Activated naive CD8-positive, alpha-beta T cell (primary cell): Measurements from ENCODE around the gene EZH2.

Experiments
- H3K27ac Mint-ChIP-seq: one replicate; pipeline ENCODE4 v1.8.0; 2021; ENCODE audit warnings: mixed read lengths
- H3K27me3 Mint-ChIP-seq: one replicate; pipeline ENCODE4 v1.8.0; 2021; ENCODE audit warnings: mixed read lengths
- H3K36me3 Mint-ChIP-seq: one replicate; pipeline ENCODE4 v1.8.0; 2021; ENCODE audit warnings: mixed read lengths
- H3K4me1 Mint-ChIP-seq: one replicate; pipeline ENCODE4 v1.8.0; 2021; ENCODE audit warnings: low read depth, mixed read lengths
- H3K4me3 Mint-ChIP-seq: one replicate; pipeline ENCODE4 v1.8.0; 2021; ENCODE audit warnings: mild to moderate bottlenecking, mixed read lengths
- H3K9me3 Mint-ChIP-seq: one replicate; pipeline ENCODE4 v1.8.0; 2021; ENCODE audit warnings: low read depth, mixed read lengths

The EZH2 gene

DNA sequence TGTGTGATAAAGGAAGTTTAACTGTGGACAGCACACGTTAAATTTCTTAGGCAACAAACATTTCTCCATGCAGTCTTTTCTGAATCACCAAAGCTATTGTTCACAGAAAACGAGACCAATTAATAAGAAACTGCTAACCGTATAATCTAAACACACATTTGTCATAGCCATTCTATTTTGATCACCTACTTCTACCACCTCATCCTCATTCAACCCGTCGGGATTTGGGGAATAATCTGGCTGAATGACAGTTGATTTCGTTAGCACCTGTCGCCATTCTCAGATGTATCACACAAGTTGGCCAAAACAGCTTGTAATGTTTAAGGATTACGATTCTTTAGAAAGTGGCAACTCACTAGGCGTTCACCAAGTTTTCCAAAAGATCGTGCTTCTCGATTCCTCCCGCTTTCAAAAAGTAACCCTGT is 1.2 kb downstream of the EZH2 start:
- Mint-ChIP-seq H3K9me3 (no peaks in the 10 kb centered on the region), H3K4me3 (peak overlapping the region; percentile 98), H3K36me3 (no peaks in the 10 kb centered on the region), H3K4me1 (peaks cover 32% of the 10 kb centered on the region), H3K27ac (peak overlapping the region; percentile 97), H3K27me3 (no peaks in the 10 kb centered on the region)

GRCh38 chr7:148882192-148882591 is 1.9 kb downstream of the EZH2 start:
- peak overlapping the region; percentile 97 for H3K27ac Mint-ChIP-seq
- peaks cover 35% of the 10 kb centered on the region for H3K4me1 Mint-ChIP-seq
- H3K4me3 Mint-ChIP-seq, result peak overlapping the region; percentile 98

DNA sequence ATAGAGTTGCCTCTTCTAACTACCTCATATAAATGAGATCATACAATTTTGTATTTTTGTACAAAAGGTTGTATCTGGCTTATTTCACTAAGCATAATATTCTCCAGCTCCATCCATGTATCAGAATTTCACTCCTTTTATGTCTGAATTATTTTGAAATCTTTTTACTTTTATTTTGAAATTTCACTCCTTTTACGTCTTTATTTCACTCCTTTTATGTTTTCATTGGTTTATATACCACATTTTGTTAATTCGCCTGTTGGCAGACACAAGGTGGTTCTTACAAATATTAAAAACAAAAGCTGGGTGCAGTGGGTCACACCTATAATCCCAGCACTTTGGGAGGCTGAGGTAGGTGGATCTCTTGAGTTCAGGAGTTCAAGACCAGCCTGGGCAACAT is 5.8 kb downstream of the EZH2 start:
- H3K9me3 Mint-ChIP-seq, result no peaks in the 10 kb centered on the region
- peaks cover 42% of the 10 kb centered on the region for H3K4me1 Mint-ChIP-seq
- no peaks in the 10 kb centered on the region for H3K36me3 Mint-ChIP-seq
- no peak overlapping the region for H3K4me3 Mint-ChIP-seq
- no peaks in the 10 kb centered on the region for H3K27me3 Mint-ChIP-seq
- no peak overlapping the region for H3K27ac Mint-ChIP-seq

More at GRCh38 chr7:148882192-148882591, 1.9 kb downstream of the EZH2 start:
- Mint-ChIP-seq H3K9me3 (no peaks in the 10 kb centered on the region), H3K27me3 (no peaks in the 10 kb centered on the region), H3K36me3 (no peaks in the 10 kb centered on the region)

DNA sequence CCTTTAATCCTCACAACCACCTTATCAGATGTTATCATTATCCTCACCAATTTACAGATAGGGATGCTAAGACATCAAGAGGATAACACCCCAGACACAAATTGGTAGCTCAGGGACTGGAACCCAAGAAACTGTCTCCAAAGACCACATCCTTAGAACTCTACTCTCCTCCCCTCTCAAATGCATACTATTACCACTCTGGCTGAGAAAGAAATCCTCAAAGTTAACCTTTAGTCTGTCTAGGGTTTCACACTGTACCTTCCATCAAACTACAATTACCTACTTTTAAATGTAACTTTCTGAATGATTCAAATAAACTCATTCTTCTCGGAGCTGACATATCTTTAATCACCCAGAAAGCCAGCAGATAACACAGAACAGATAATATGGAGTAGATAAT is 6.6 kb downstream of the EZH2 start:
- peak overlapping the region; percentile 39 for H3K4me3 Mint-ChIP-seq
- no peaks in the 10 kb centered on the region for H3K9me3 Mint-ChIP-seq
- peak overlapping the region; percentile 59 for H3K27ac Mint-ChIP-seq
- peaks cover 47% of the 10 kb centered on the region for H3K4me1 Mint-ChIP-seq
- H3K36me3 Mint-ChIP-seq, result no peaks in the 10 kb centered on the region
- no peaks in the 10 kb centered on the region for H3K27me3 Mint-ChIP-seq

DNA sequence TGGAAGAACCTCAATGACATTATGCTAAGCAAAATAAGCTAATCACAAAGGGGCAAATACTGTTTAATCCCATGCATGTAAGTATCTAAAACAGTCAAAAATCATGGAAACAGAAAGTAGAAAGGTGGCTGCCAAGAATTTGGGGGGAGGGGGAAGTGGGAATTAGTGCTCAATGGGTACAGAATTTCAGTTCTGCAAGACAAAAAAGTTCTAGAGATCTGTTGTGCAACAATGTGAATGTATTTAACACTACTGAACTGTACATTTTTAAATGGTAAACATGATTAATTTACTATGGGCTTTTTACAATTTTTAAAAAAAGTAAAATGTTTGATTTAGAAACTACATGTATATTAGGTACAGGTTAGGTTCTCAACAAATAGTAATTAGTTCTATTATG is 11.9 kb downstream of the EZH2 start:
- Mint-ChIP-seq H3K36me3 (peaks cover 13% of the 10 kb centered on the region), H3K27me3 (no peaks in the 10 kb centered on the region), H3K9me3 (peaks cover 7% of the 10 kb centered on the region), H3K4me3 (no peak overlapping the region), H3K27ac (no peak overlapping the region), H3K4me1 (peaks cover 41% of the 10 kb centered on the region)

DNA sequence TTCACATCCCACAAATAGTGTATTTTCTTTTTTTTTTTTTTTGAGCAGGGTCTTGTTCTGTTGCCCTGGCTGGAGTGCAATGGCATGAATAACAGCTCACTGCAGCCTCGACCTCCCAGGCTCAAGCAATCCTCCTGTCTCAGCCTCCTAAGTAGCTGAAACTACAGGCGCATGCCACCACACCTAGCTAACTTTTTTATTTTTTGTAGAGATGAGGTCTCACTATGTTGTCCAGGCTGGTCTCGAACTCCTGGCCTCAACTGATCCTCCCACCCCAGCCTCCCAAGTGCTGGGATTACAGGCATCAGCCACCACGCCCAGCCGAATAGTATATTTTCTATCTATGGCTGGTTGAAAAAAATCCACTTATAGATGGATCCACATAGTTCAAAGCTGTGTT is 12.5 kb downstream of the EZH2 start:
- Mint-ChIP-seq H3K9me3 (peaks cover 7% of the 10 kb centered on the region), H3K36me3 (peaks cover 13% of the 10 kb centered on the region), H3K27me3 (no peaks in the 10 kb centered on the region), H3K27ac (no peak overlapping the region), H3K4me1 (peaks cover 41% of the 10 kb centered on the region), H3K4me3 (no peak overlapping the region)

GRCh38 chr7:148871030-148871429 is 13.1 kb downstream of the EZH2 start:
- H3K4me1 Mint-ChIP-seq, result peaks cover 38% of the 10 kb centered on the region

GRCh38 chr7:148868378-148868674 is 15.8 kb downstream of the EZH2 start:
- H3K4me3 Mint-ChIP-seq, result no peak overlapping the region
- peaks cover 7% of the 10 kb centered on the region for H3K9me3 Mint-ChIP-seq
- H3K27ac Mint-ChIP-seq, result no peak overlapping the region
- H3K36me3 Mint-ChIP-seq, result peaks cover 15% of the 10 kb centered on the region
- H3K27me3 Mint-ChIP-seq, result no peaks in the 10 kb centered on the region
- H3K4me1 Mint-ChIP-seq, result peaks cover 50% of the 10 kb centered on the region

More at GRCh38 chr7:148871030-148871429, 13.1 kb downstream of the EZH2 start:
- H3K4me3 Mint-ChIP-seq, result no peak overlapping the region
- peaks cover 7% of the 10 kb centered on the region for H3K9me3 Mint-ChIP-seq
- H3K27me3 Mint-ChIP-seq, result no peaks in the 10 kb centered on the region
- no peak overlapping the region for H3K27ac Mint-ChIP-seq
- peaks cover 13% of the 10 kb centered on the region for H3K36me3 Mint-ChIP-seq

DNA sequence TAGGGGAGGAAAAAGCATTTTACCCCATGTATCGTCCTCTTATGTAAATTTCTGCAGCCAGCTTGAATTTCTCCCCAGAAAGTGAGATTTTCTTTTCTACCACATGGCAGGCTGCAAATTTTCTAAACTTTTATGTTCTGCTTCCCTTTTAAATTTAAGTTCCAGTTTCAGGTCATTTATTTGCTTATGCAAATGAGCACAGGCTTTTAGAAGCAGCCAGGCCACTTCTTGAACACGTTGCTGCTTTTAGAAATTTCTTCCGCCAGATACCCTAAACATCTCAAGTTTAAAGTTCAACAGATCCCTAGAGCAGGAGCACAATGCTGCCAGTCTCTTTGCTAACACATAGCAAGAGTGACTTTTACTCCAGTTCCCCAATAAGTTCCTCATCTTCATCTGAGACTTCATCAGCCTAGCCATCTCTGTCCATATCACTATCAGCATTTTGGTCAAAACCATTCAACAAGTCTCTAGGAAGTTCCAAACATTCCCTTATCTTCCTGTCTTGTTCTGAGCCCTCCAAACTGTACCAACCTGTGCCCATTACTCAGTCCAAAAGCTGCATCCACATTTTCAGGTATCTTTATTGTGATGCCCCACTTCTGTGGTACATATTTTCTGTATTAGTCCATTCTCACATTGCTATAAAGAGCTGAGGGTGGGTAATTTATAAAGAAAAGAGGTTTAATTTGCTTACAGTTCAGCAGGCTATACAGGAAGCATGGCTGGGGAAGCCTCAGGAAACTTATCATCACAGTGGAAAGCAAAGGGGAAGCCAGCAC is 16.3 kb downstream of the EZH2 start:
- H3K4me1 Mint-ChIP-seq, result peaks cover 49% of the 10 kb centered on the region
- H3K4me3 Mint-ChIP-seq, result no peak overlapping the region
- peaks cover 16% of the 10 kb centered on the region for H3K36me3 Mint-ChIP-seq
- H3K27ac Mint-ChIP-seq, result peak overlapping the region; percentile 46
- H3K27me3 Mint-ChIP-seq, result no peaks in the 10 kb centered on the region
- H3K9me3 Mint-ChIP-seq, result peaks cover 7% of the 10 kb centered on the region

GRCh38 chr7:148866362-148866761 is 17.7 kb downstream of the EZH2 start:
- Mint-ChIP-seq H3K27me3 (no peaks in the 10 kb centered on the region), H3K4me1 (peaks cover 44% of the 10 kb centered on the region), H3K4me3 (no peak overlapping the region), H3K27ac (no peak overlapping the region), H3K36me3 (peaks cover 16% of the 10 kb centered on the region), H3K9me3 (peaks cover 7% of the 10 kb centered on the region)

GRCh38 chr7:148865283-148865682 is 18.8 kb downstream of the EZH2 start:
- no peak overlapping the region for H3K27ac Mint-ChIP-seq
- H3K4me1 Mint-ChIP-seq, result peaks cover 42% of the 10 kb centered on the region

GRCh38 chr7:148863324-148863723 is 20.8 kb downstream of the EZH2 start:
- H3K4me3 Mint-ChIP-seq, result peak overlapping the region; percentile 8
- H3K9me3 Mint-ChIP-seq, result peaks cover 7% of the 10 kb centered on the region
- peaks cover 39% of the 10 kb centered on the region for H3K4me1 Mint-ChIP-seq
- peaks cover 13% of the 10 kb centered on the region for H3K36me3 Mint-ChIP-seq
- H3K27me3 Mint-ChIP-seq, result no peaks in the 10 kb centered on the region
- H3K27ac Mint-ChIP-seq, result peak overlapping the region; percentile 58

More at GRCh38 chr7:148865283-148865682, 18.8 kb downstream of the EZH2 start:
- H3K36me3 Mint-ChIP-seq, result peaks cover 16% of the 10 kb centered on the region
- H3K9me3 Mint-ChIP-seq, result peaks cover 7% of the 10 kb centered on the region
- H3K27me3 Mint-ChIP-seq, result no peaks in the 10 kb centered on the region
- no peak overlapping the region for H3K4me3 Mint-ChIP-seq

- Mint-ChIP-seq H3K4me3 (no peak overlapping the region), H3K4me1 (peaks cover 32% of the 10 kb centered on the region), H3K36me3 (peaks cover 6% of the 10 kb centered on the region), H3K27me3 (no peaks in the 10 kb centered on the region), H3K9me3 (no peaks in the 10 kb centered on the region), H3K27ac (no peak overlapping the region)
These were observed 21.6 kb downstream of the EZH2 start for GRCh38 chr7:148862481-148862880.

DNA sequence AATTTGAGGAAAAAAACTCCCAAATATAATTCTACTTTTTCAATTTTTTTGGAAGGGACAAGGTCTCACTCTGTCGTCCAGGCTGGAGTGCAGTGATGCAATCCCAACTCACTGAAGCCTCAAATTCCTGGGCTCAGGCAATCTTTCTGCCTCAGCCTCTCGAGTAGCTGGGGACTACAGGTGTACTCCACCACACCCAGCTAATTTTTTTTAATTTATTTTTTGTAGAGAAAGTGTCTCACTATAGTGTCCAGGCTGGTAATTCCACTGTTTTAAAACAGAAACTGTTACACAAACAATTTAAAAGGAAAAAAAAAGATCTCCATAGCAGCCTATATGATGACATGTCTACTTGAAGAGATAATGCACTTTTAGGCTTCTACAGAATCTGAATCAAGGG is 25.6 kb downstream of the EZH2 start:
- Mint-ChIP-seq H3K4me1 (peaks cover 28% of the 10 kb centered on the region), H3K36me3 (peaks cover 3% of the 10 kb centered on the region), H3K27ac (no peak overlapping the region), H3K4me3 (no peak overlapping the region), H3K27me3 (no peaks in the 10 kb centered on the region), H3K9me3 (no peaks in the 10 kb centered on the region)

DNA sequence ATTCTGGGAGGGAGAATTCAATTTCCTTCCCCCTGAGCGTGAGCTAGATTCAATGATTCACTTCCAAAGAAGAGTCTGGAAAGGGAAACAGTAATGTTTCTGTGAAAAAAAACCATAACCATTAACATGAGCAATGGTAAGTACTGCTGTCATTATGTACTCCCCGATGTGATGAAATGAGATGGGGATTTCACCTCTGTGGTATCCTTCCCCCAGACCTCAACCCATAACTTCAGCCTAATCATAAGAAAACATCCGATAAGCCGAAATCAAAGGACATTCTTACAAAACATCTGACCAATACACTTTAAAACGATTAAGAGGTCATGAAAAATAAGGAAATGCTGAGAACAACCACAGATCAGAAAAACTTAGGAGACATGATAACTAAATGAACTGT is 27.2 kb downstream of the EZH2 start:
- H3K9me3 Mint-ChIP-seq, result no peaks in the 10 kb centered on the region
- H3K27ac Mint-ChIP-seq, result no peak overlapping the region
- H3K4me1 Mint-ChIP-seq, result peaks cover 29% of the 10 kb centered on the region
- no peaks in the 10 kb centered on the region for H3K27me3 Mint-ChIP-seq
- H3K36me3 Mint-ChIP-seq, result no peaks in the 10 kb centered on the region
- H3K4me3 Mint-ChIP-seq, result no peak overlapping the region

- Mint-ChIP-seq H3K9me3 (no peaks in the 10 kb centered on the region), H3K27ac (peak overlapping the region; percentile 13)
These were observed 27.6 kb downstream of the EZH2 start for GRCh38 chr7:148856578-148856881.

More at GRCh38 chr7:148856578-148856881, 27.6 kb downstream of the EZH2 start:
- H3K4me3 Mint-ChIP-seq, result peak overlapping the region; percentile 62
- H3K27me3 Mint-ChIP-seq, result no peaks in the 10 kb centered on the region
- H3K36me3 Mint-ChIP-seq, result no peaks in the 10 kb centered on the region
- peaks cover 28% of the 10 kb centered on the region for H3K4me1 Mint-ChIP-seq
